Suprapubic skin (tissue), 4 donors: ENCODE results near the gene DUSP14. TPM values are rescaled to one million over a fixed set of nuclear protein-coding genes. Genes with fewer than 3 reads are reported as not detected.
A peak's percentile ranks its signal among the peaks of the same experiment; 100 is the strongest.

Source experiments
- DNase-seq, 2 donors: peaks; one replicate each; pipeline ENCODE4 v3.0.0-alpha.2; 2019; ENCODE audit warnings: low spot score in 2 of 2
- H3K27ac ChIP-seq: fragments of 200-600 bp; sonication (generic); one replicate; pipeline ENCODE4 v1.5.1; 2019
- H3K27me3 ChIP-seq: fragments of 200-600 bp; sonication (generic); one replicate; pipeline ENCODE4 v1.5.1; 2019
- H3K36me3 ChIP-seq: fragments of 200-600 bp; sonication (generic); one replicate; pipeline ENCODE4 v1.5.1; 2019
- H3K4me1 ChIP-seq: fragments of 200-600 bp; sonication (generic); one replicate; pipeline ENCODE4 v1.5.1; 2019
- H3K4me3 ChIP-seq: fragments of 200-600 bp; sonication (generic); one replicate; pipeline ENCODE4 v1.5.1; 2019; ENCODE audit warnings: mild to moderate bottlenecking
- H3K9me3 ChIP-seq: fragments of 200-600 bp; sonication (generic); one replicate; pipeline ENCODE4 v1.5.1; 2019
- EP300 ChIP-seq: sonication (generic); formaldehyde crosslinking; IDR thresholded peaks from one replicate; pipeline ENCODE4 v1.6.1; 2017; ENCODE audit warnings: antibody characterized with exemption
- POLR2A ChIP-seq, 2 donors: fragments of 450-650 bp; IDR thresholded peaks; one replicate each; pipeline ENCODE4 v1.6.1; 2017; ENCODE audit warnings: antibody characterized with exemption in 2 of 2, mild to moderate bottlenecking in 2 of 2, moderate library complexity in 2 of 2
- POLR2AphosphoS5 ChIP-seq, 3 donors: sonication (generic); formaldehyde crosslinking; IDR thresholded peaks; one replicate each; pipeline ENCODE4 v1.6.1; 2017; ENCODE audit warnings: antibody characterized with exemption in 3 of 3
- WGBS: methylation state at CpG from one replicate; pipeline ENCODE4 v1.1.5; 2018; 5-methylcytosine and 5-hydroxymethylcytosine counted together
- total RNA-seq, 4 donors: library from RNA; depleted of rRNA; stranded (reverse); fragments of >200 nt; gene quantifications; one replicate each; pipeline ENCODE4 v1.1.0, GENCODE V29; 2016
- TF ChIP-seq, protein P1 (sequence below), 2 donors: fragments of 200-600 bp in 1 of 2; fragments of 450-650 bp in 1 of 2; sonication (generic) in 1 of 2; IDR thresholded peaks; one replicate each; pipeline ENCODE4 v1.5.1; 2016 to 2019; ENCODE audit warnings: antibody characterized with exemption in 2 of 2, mild to moderate bottlenecking in 1 of 2, moderate library complexity in 1 of 2

Gene DUSP14
- total RNA-seq, 4 donors from 2014 or later, result 31.4 to 107 (median 68.5) TPM

DNA sequence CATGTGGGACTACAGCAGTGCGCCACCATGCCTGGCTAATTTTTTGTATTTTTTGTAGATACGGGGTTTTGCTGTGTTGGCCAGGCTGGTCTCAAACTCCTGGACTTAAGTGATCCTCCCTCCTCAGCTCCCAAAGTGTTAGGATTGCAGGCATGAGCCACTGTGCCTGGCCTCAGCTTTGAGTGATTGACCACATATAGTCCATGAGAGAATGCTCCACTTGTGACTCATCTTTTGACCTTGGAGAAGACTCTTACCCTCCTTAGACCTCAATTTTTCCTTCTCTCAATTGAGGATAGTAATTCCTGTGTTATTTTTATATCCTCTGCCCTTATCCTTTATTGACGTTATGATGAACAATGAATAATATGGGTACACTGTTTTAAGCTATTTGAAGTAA, 30.9 kb upstream of the DUSP14 start:
- WGBS, result 95% methylated on average over 3 of the region's 3 CpGs
- Histone ChIP-seq H3K9me3 (no peaks in the 10 kb centered on the region), H3K27ac (no peak overlapping the region)

GRCh38 chr17:37461668-37462067, 28.0 kb upstream of the DUSP14 start:
- no peak for DNase-seq
- WGBS, result 64% methylated on average over 3 of the region's 3 CpGs
- Histone ChIP-seq H3K27ac (no peak overlapping the region), H3K27me3 (no peaks in the 10 kb centered on the region), H3K4me1 (no peaks in the 10 kb centered on the region), H3K9me3 (no peaks in the 10 kb centered on the region), H3K4me3 (no peak overlapping the region), H3K36me3 (peaks cover 16% of the 10 kb centered on the region)
- TF ChIP-seq POLR2A (IDR thresholded peaks at IDR 0.05) (no peak), POLR2AphosphoS5 (IDR thresholded peaks at IDR 0.05) (no peak), EP300 (no peak)
- TF ChIP-seq, protein P1, sequence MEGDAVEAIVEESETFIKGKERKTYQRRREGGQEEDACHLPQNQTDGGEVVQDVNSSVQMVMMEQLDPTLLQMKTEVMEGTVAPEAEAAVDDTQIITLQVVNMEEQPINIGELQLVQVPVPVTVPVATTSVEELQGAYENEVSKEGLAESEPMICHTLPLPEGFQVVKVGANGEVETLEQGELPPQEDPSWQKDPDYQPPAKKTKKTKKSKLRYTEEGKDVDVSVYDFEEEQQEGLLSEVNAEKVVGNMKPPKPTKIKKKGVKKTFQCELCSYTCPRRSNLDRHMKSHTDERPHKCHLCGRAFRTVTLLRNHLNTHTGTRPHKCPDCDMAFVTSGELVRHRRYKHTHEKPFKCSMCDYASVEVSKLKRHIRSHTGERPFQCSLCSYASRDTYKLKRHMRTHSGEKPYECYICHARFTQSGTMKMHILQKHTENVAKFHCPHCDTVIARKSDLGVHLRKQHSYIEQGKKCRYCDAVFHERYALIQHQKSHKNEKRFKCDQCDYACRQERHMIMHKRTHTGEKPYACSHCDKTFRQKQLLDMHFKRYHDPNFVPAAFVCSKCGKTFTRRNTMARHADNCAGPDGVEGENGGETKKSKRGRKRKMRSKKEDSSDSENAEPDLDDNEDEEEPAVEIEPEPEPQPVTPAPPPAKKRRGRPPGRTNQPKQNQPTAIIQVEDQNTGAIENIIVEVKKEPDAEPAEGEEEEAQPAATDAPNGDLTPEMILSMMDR (IDR thresholded peaks at IDR 0.05), result no peak

More for the DNA sequence above, 30.9 kb upstream of the DUSP14 start:
- Histone ChIP-seq H3K27me3 (no peaks in the 10 kb centered on the region), H3K4me3 (no peak overlapping the region), H3K36me3 (peaks cover 10% of the 10 kb centered on the region), H3K4me1 (no peaks in the 10 kb centered on the region)
- no peak for DNase-seq
- no peak for TF ChIP-seq EP300

DNA sequence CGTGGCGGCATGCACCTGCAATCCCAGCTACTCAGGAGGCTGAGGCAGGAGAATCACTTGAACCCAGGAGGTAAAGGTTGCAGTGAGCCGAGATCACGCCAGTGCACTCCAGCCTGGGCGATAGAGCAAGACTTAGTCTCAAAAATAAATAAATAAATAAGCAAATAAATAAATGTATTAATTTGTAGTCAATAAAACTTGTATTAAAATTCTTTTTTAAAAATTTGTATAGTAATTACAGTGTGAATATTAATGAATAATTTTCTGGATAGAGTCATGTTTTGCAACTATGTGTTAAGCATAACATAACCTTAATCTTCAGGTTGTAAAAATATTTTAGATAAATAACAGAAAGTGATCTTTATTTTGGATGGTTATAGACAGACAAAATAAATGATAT, 27.2 kb upstream of the DUSP14 start:
- H3K36me3 ChIP-seq, result peaks cover 23% of the 10 kb centered on the region
- H3K27ac ChIP-seq, result no peak overlapping the region
- H3K9me3 ChIP-seq, result no peaks in the 10 kb centered on the region
- no peaks in the 10 kb centered on the region for H3K4me1 ChIP-seq
- no peak overlapping the region for H3K4me3 ChIP-seq
- no peaks in the 10 kb centered on the region for H3K27me3 ChIP-seq
- no peak for DNase-seq
- TF ChIP-seq, protein P1 (IDR thresholded peaks at IDR 0.05), result no peak
- TF ChIP-seq POLR2AphosphoS5 (IDR thresholded peaks at IDR 0.05) (no peak), EP300 (no peak), POLR2A (IDR thresholded peaks at IDR 0.05) (no peak)
- WGBS, result 97% methylated on average over 5 of the region's 5 CpGs

DNA sequence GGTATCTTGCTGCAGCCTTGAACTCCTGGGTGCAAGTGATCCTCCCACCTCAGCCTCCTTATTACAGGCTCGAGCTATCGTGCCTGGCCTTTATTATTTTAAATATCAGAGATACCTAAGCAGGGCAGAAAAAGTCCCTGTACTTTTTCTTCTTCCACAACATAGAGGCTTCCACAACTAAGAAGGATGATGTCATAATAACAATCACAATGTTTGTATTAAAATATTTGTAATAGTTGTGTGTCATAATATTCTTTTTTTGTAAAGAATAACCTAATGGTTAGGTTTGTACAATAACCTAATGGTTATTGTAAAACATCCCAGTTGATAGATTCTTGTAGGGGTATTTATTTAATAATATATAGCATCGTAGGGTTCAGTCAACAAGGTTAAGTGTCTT, 26.7 kb upstream of the DUSP14 start:
- Histone ChIP-seq H3K36me3 (peaks cover 29% of the 10 kb centered on the region), H3K4me3 (no peak overlapping the region), H3K27ac (no peak overlapping the region), H3K9me3 (no peaks in the 10 kb centered on the region), H3K4me1 (no peaks in the 10 kb centered on the region), H3K27me3 (no peaks in the 10 kb centered on the region)
- 94% methylated on average over 3 of the region's 3 CpGs for WGBS
- DNase-seq, result no peak
- TF ChIP-seq POLR2AphosphoS5 (IDR thresholded peaks at IDR 0.05), result no peak
- TF ChIP-seq, protein P1 (IDR thresholded peaks at IDR 0.05), result no peak
- TF ChIP-seq EP300, result no peak
- no peak for TF ChIP-seq POLR2A (IDR thresholded peaks at IDR 0.05)

DNA sequence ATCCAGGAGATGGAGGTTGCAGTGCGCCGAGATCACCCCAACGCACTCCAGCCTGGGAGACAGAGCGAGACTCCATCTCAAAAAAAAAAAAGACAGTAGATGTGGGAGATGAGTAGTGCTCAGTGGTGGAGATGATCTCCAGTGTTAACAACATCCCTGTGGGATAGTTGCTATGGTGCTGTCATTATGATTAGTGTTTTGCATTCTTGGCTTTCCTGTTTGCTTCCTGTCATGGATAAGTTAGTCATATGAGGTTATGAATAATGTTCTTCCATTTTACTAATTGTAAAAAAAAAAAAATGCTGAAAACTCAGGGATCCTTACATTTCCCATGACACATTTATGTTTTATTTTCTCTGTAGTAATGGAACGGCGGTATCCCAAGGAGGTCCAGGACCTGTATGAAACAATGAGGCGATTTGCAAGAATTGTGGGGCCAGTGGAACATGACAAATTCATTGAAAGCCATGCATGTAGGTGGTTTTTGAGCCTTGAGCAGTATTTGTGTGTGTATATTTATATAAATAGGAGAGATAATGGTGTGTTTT, 24.5 kb upstream of the DUSP14 start:
- 94% methylated on average over 7 of the region's 7 CpGs for WGBS
- peaks cover 41% of the 10 kb centered on the region for H3K36me3 ChIP-seq
- no peaks in the 10 kb centered on the region for H3K4me1 ChIP-seq
- H3K4me3 ChIP-seq, result no peak overlapping the region
- no peak overlapping the region for H3K27ac ChIP-seq
- H3K9me3 ChIP-seq, result no peaks in the 10 kb centered on the region
- H3K27me3 ChIP-seq, result no peaks in the 10 kb centered on the region
- DNase-seq, result no peak
- TF ChIP-seq POLR2A (IDR thresholded peaks at IDR 0.05) (no peak), POLR2AphosphoS5 (IDR thresholded peaks at IDR 0.05) (no peak)
- TF ChIP-seq, protein P1 (IDR thresholded peaks at IDR 0.05), result no peak

DNA sequence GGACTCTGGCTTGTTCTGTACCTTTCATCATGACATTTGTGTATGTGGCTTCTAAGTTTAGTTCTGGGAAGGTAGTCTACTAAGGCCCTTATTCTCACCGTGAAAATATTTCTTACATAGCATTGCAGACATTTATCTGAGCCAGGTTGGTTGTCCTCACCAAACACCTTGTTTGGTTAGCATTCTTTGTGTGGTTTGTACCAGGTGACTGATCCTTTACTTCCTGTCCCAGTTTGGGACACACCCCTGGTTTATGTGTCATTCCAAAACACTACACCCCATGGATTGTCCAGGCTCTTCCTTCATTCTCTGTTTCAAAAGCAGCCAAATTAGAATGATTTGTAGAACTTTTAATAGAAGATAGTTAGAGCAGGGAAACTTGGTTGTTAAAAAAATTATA, 23.2 kb upstream of the DUSP14 start:
- H3K27ac ChIP-seq, result peak overlapping the region; percentile 59
- TF ChIP-seq POLR2AphosphoS5 (IDR thresholded peaks at IDR 0.05), result no peak
- no peak for TF ChIP-seq POLR2A (IDR thresholded peaks at IDR 0.05)
- no peak for TF ChIP-seq EP300
- TF ChIP-seq, protein P1 (IDR thresholded peaks at IDR 0.05), result no peak
- WGBS, result 65% methylated on average over 1 of the region's 1 CpG
- no peaks in the 10 kb centered on the region for H3K27me3 ChIP-seq
- H3K4me1 ChIP-seq, result no peaks in the 10 kb centered on the region
- no peak overlapping the region for H3K4me3 ChIP-seq
- DNase-seq, result no peak
- no peaks in the 10 kb centered on the region for H3K9me3 ChIP-seq
- peaks cover 49% of the 10 kb centered on the region for H3K36me3 ChIP-seq
